Fibroblast of lung (primary cell): Measurements from ENCODE around the gene TXNDC11.

Experiments used
- EZH2 ChIP-seq: IDR thresholded peaks from 2 replicates; pipeline ENCODE4 v1.5.1; 2012; ENCODE audit warnings: low read length, control low read depth, mild to moderate bottlenecking; ENCODE audit errors: missing control alignments
- TF ChIP-seq, protein P1 (sequence below), 2 donors: IDR thresholded peaks in 1 of 2; conservative IDR thresholded peaks in 1 of 2; 1 replicate in 1 of 2; 2 replicates in 1 of 2; pipeline ENCODE4 v1.5.1; 2011 to 2012; ENCODE audit warnings: low read length in 2 of 2, control low read depth in 1 of 2, inconsistent platforms in 1 of 2, low read depth in 1 of 2, mild to moderate bottlenecking in 1 of 2

DNA sequence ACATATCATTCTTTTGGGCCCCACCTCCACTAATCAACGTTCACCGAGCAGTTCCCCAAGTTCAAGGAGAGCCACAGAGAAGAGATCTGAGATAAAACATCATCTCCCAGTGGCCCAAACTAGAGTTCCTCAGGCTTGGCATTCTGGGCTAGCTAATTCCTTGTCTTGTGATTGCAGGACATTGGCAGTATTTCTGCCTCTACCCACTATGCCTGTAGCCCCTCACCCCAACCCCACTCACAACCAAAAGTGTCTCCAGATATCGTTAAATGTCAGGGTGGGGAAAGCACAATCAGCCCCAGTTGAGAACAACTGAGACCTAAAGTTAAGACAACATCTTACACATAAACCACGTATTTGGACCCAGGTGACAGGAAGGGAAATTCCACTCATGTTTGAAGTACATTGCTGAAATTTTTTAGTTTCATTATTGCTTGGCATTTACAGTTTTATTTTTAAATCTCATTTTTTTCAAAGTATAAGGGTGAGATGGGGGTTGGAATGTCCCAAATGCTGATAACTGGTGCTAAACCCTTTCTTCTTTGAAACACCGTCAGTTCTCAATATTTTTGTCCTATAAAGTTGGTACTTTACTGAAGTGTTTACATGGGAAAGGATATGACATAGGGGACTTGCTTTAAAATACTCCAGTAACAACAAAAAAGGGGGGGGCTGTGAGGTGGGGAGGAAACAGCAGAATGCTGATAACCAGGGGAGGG, 40.8 kb upstream of the TXNDC11 start:
- TF ChIP-seq, protein P1, sequence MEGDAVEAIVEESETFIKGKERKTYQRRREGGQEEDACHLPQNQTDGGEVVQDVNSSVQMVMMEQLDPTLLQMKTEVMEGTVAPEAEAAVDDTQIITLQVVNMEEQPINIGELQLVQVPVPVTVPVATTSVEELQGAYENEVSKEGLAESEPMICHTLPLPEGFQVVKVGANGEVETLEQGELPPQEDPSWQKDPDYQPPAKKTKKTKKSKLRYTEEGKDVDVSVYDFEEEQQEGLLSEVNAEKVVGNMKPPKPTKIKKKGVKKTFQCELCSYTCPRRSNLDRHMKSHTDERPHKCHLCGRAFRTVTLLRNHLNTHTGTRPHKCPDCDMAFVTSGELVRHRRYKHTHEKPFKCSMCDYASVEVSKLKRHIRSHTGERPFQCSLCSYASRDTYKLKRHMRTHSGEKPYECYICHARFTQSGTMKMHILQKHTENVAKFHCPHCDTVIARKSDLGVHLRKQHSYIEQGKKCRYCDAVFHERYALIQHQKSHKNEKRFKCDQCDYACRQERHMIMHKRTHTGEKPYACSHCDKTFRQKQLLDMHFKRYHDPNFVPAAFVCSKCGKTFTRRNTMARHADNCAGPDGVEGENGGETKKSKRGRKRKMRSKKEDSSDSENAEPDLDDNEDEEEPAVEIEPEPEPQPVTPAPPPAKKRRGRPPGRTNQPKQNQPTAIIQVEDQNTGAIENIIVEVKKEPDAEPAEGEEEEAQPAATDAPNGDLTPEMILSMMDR (conservative IDR thresholded peaks at IDR 0.05 in 1 of 2, IDR thresholded peaks at IDR 0.05 in 1 of 2; ENCODE audit: low read depth in 1 of 2, low read length in 2 of 2) = no peak
- no peak for TF ChIP-seq EZH2
